ENCODE results near the gene GABRA5. TPM values are rescaled to one million over a fixed set of nuclear protein-coding genes. Genes with fewer than 3 reads are reported as not detected.

GABRA5 gene
- total and polyA plus RNA-seq, 2 donors from 2014 or later = not detected

DNA sequence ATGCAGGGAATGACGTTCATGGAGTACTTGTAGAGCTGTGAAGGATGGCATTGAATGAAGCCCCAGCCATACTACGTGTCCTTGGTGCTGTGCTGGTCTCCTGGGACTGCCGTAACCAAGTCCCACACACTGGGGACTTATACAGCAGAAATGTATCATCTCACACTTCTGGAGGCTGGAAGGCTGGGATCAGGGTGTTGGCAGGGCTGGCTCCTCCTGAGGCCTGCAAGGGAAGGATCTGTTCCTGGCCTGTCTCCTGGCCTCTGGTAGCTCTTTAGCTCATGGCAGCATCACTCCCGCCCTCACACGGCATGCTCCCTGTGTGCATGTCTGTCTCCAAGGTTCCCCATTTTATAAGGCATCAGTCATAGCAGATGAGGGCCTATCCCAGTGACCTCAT is 74.6 kb downstream of the GABRA5 start:
- H3K27me3 ChIP-seq (ENCODE audit: control insufficient read depth, insufficient read depth, low read length) = no peaks in the 10 kb centered on the region
- intact Hi-C loops (cut with DNase I) = no loop called here
- TF ChIP-seq, protein P1, sequence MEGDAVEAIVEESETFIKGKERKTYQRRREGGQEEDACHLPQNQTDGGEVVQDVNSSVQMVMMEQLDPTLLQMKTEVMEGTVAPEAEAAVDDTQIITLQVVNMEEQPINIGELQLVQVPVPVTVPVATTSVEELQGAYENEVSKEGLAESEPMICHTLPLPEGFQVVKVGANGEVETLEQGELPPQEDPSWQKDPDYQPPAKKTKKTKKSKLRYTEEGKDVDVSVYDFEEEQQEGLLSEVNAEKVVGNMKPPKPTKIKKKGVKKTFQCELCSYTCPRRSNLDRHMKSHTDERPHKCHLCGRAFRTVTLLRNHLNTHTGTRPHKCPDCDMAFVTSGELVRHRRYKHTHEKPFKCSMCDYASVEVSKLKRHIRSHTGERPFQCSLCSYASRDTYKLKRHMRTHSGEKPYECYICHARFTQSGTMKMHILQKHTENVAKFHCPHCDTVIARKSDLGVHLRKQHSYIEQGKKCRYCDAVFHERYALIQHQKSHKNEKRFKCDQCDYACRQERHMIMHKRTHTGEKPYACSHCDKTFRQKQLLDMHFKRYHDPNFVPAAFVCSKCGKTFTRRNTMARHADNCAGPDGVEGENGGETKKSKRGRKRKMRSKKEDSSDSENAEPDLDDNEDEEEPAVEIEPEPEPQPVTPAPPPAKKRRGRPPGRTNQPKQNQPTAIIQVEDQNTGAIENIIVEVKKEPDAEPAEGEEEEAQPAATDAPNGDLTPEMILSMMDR (IDR thresholded peaks at IDR 0.05; ENCODE audit: borderline replicate concordance, extremely low read depth, insufficient read depth) = no peak
- no peak overlapping the region for H3K27ac ChIP-seq (ENCODE audit: low read depth in 2 of 2, low read length in 2 of 2)
- DNase-seq = no peak
- no peak overlapping the region for H3K4me3 ChIP-seq (ENCODE audit: low read length in 3 of 3)
- no peak for FAIRE-seq
- H3K4me1 ChIP-seq (ENCODE audit: control insufficient read depth in 2 of 3, insufficient read depth in 2 of 3, low read depth in 1 of 3, low read length in 3 of 3) = no peaks in the 10 kb centered on the region
- no peak overlapping the region for H3K9ac ChIP-seq (ENCODE audit: low read length in 3 of 3)
- H3K36me3 ChIP-seq (ENCODE audit: control insufficient read depth in 2 of 3, insufficient read depth in 3 of 3, low read length in 3 of 3) = no peaks in the 10 kb centered on the region
- H3K9me3 ChIP-seq (ENCODE audit: control insufficient read depth in 2 of 3, insufficient read depth in 1 of 3, low read length in 3 of 3) = no peaks in the 10 kb centered on the region

DNA sequence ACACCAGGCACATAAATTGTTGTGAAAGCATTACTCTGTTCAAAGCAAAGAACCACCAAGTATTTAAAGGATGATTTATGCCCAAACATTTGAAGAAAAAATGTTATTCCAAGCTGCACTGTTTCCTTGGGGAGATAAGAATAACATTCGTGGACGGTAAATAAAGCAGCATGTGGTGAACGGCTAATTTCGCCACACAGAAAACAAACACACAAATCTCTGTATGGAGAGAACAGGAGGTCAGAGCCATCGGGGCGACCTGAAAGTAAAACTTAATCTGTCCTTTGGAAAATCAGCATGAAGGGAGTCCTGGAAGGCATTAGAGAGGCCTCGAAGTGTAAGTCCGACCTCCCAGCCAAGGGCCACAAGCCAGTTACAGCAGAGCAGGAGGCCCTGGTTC is 77.0 kb downstream of the GABRA5 start:
- TF ChIP-seq, protein P1 (IDR thresholded peaks at IDR 0.05; ENCODE audit: borderline replicate concordance, extremely low read depth, insufficient read depth) = no peak
- Histone ChIP-seq H3K36me3 (ENCODE audit: control insufficient read depth in 2 of 3, insufficient read depth in 3 of 3, low read length in 3 of 3) (no peaks in the 10 kb centered on the region), H3K27me3 (ENCODE audit: control insufficient read depth, insufficient read depth, low read length) (no peaks in the 10 kb centered on the region), H3K9ac (ENCODE audit: low read length in 3 of 3) (no peak overlapping the region), H3K4me3 (ENCODE audit: low read length in 3 of 3) (no peak overlapping the region), H3K9me3 (ENCODE audit: control insufficient read depth in 2 of 3, insufficient read depth in 1 of 3, low read length in 3 of 3) (no peaks in the 10 kb centered on the region), H3K27ac (ENCODE audit: low read depth in 2 of 2, low read length in 2 of 2) (no peak overlapping the region), H3K4me1 (ENCODE audit: control insufficient read depth in 2 of 3, insufficient read depth in 2 of 3, low read depth in 1 of 3, low read length in 3 of 3) (no peaks in the 10 kb centered on the region)
- intact Hi-C loops (cut with DNase I) = no loop called here
- peak in 3 of 5 donors; percentile 49 to 79 (median 70) for DNase-seq
- FAIRE-seq = no peak

DNA sequence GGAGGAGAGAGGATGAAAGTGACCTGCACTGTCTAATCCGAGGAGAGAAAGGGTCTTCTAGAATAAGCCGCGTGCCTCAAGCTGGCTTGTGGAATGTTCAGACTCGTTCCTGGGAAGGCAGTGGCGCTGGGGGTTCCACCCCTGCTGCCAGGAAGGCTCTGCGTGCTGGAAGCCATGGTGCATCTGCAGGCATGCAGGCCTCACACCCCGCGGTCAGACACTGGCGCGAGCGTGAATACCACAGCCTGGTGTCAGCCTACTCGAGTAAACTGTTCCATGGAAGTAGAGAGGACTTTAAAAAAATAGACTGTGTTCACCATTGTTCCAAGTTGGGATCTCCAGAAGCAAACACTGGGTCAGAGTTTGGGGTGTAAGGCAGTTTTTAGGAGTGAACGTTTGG is 78.2 kb downstream of the GABRA5 start:
- no peak for DNase-seq
- intact Hi-C loops (cut with DNase I) = no loop called here
- TF ChIP-seq, protein P1 (IDR thresholded peaks at IDR 0.05; ENCODE audit: borderline replicate concordance, extremely low read depth, insufficient read depth) = no peak

DNA sequence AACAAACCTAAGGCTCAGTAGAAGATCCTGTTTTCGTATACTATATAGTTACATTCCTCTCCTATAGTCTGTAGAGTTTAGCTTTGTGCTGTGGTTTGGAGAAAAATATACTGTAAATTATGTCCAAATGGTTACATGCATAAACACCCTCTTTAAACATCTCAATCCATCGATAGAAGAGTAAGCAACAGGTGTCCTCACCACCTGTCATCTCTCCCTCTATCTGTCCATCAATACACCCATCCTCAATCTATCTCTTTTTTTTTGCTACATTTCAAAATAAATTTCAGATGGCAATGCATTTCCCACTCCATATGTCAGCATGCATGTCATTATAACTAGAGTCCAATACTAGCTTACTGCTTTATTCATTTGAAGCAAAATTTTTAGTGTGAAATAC is 83.1 kb downstream of the GABRA5 start:
- H3K36me3 ChIP-seq (ENCODE audit: control insufficient read depth in 2 of 3, insufficient read depth in 3 of 3, low read length in 3 of 3) = no peaks in the 10 kb centered on the region
- no peaks in the 10 kb centered on the region for H3K4me1 ChIP-seq (ENCODE audit: control insufficient read depth in 2 of 3, insufficient read depth in 2 of 3, low read depth in 1 of 3, low read length in 3 of 3)
- DNase-seq (no peak), FAIRE-seq (no peak)
- TF ChIP-seq, protein P1 (IDR thresholded peaks at IDR 0.05; ENCODE audit: borderline replicate concordance, extremely low read depth, insufficient read depth) = no peak
- no peaks in the 10 kb centered on the region for H3K27me3 ChIP-seq (ENCODE audit: control insufficient read depth, insufficient read depth, low read length)
- intact Hi-C loops (cut with DNase I) = no loop called here
- no peak overlapping the region for H3K27ac ChIP-seq (ENCODE audit: low read depth in 2 of 2, low read length in 2 of 2)
- H3K4me3 ChIP-seq (ENCODE audit: low read length in 3 of 3) = no peak overlapping the region
- peaks cover 0 to 8% (median 0%) of the 10 kb centered on the region in 3 donors for H3K9me3 ChIP-seq (ENCODE audit: control insufficient read depth in 2 of 3, insufficient read depth in 1 of 3, low read length in 3 of 3)
- H3K9ac ChIP-seq (ENCODE audit: low read length in 3 of 3) = no peak overlapping the region

More for the DNA sequence above, 78.2 kb downstream of the GABRA5 start:
- Histone ChIP-seq H3K27ac (ENCODE audit: low read depth in 2 of 2, low read length in 2 of 2) (no peak overlapping the region), H3K9me3 (ENCODE audit: control insufficient read depth in 2 of 3, insufficient read depth in 1 of 3, low read length in 3 of 3) (no peaks in the 10 kb centered on the region), H3K27me3 (ENCODE audit: control insufficient read depth, insufficient read depth, low read length) (no peaks in the 10 kb centered on the region), H3K9ac (ENCODE audit: low read length in 3 of 3) (no peak overlapping the region), H3K36me3 (ENCODE audit: control insufficient read depth in 2 of 3, insufficient read depth in 3 of 3, low read length in 3 of 3) (no peaks in the 10 kb centered on the region), H3K4me1 (ENCODE audit: control insufficient read depth in 2 of 3, insufficient read depth in 2 of 3, low read depth in 1 of 3, low read length in 3 of 3) (no peaks in the 10 kb centered on the region), H3K4me3 (ENCODE audit: low read length in 3 of 3) (no peak overlapping the region)
- no peak for FAIRE-seq

All from kidney (tissue), 14 donors.